Hepatocyte (in vitro differentiated cells): ENCODE measurements around the gene OPCML. TPM values are rescaled to one million over a fixed set of nuclear protein-coding genes. Genes with fewer than 3 reads are reported as not detected.

ENCODE experiments used
- DNase-seq: peaks from one replicate; pipeline ENCODE4 v3.0.0-alpha.2; 2016; ENCODE audit warnings: low spot score
- H2AFZ ChIP-seq: fragments of 200-600 bp; sonication (generic); 2 replicates; pipeline ENCODE4 v1.6.0; 2016; ENCODE audit warnings: antibody characterized with exemption, mild to moderate bottlenecking
- H3K27ac ChIP-seq: fragments of 200-600 bp; sonication (generic); 2 replicates; pipeline ENCODE4 v1.5.1; 2016; ENCODE audit warnings: mild to moderate bottlenecking
- H3K27me3 ChIP-seq: fragments of 200-600 bp; sonication (generic); 2 replicates; pipeline ENCODE4 v1.6.1; 2016
- H3K36me3 ChIP-seq: fragments of 200-600 bp; sonication (generic); replicated peaks from 2 replicates; pipeline ENCODE4 v1.5.1; 2016; ENCODE audit warnings: low read depth; ENCODE audit not compliant: insufficient read depth
- H3K4me1 ChIP-seq: fragments of 200-600 bp; sonication (generic); 2 replicates; pipeline ENCODE4 v1.5.1; 2016; ENCODE audit warnings: mild to moderate bottlenecking, moderate library complexity; ENCODE audit not compliant: insufficient read depth
- H3K4me2 ChIP-seq: fragments of 200-600 bp; sonication (generic); 2 replicates; pipeline ENCODE4 v1.6.0; 2016
- H3K4me3 ChIP-seq: fragments of 200-600 bp; sonication (generic); 2 replicates; pipeline ENCODE4 v1.5.1; 2016; ENCODE audit warnings: mild to moderate bottlenecking
- H3K79me2 ChIP-seq: fragments of 200-600 bp; sonication (generic); 2 replicates; pipeline ENCODE4 v1.6.0; 2017; ENCODE audit warnings: mild to moderate bottlenecking
- H3K9me2 ChIP-seq: fragments of 200-600 bp; sonication (generic); replicated peaks from 2 replicates; pipeline ENCODE4 v1.6.0; 2017; ENCODE audit warnings: mild to moderate bottlenecking; ENCODE audit not compliant: insufficient read depth
- H3K9me3 ChIP-seq: fragments of 200-600 bp; sonication (generic); 2 replicates; pipeline ENCODE4 v1.5.1; 2016; ENCODE audit warnings: low read depth, mild to moderate bottlenecking
- H4K20me1 ChIP-seq: fragments of 200-600 bp; sonication (generic); 2 replicates; pipeline ENCODE4 v1.6.0; 2016; ENCODE audit warnings: mild to moderate bottlenecking; ENCODE audit not compliant: insufficient read depth, poor library complexity, severe bottlenecking
- EZH2 ChIP-seq: fragments of 200-600 bp; sonication (generic); IDR thresholded peaks from 2 replicates; pipeline ENCODE4 v1.6.1; 2016; ENCODE audit warnings: antibody characterized with exemption, mild to moderate bottlenecking, borderline replicate concordance
- EZH2phosphoT487 ChIP-seq: fragments of 200-600 bp; sonication (generic); IDR thresholded peaks from one replicate; pipeline ENCODE4 v1.6.1; 2018; ENCODE audit warnings: antibody characterized with exemption, mild to moderate bottlenecking, low read depth, moderate library complexity; ENCODE audit not compliant: unreplicated experiment, severe bottlenecking
- WGBS: methylation state at CpG from one replicate; pipeline ENCODE4 v1.1.6; 2016; ENCODE audit warnings: low lambda C conversion rate; ENCODE audit errors: missing lambda C conversion rate; 5-methylcytosine and 5-hydroxymethylcytosine counted together
- polyA plus RNA-seq: library from polyadenylated mRNA; unstranded; fragments of >200 nt; fragmentation: Nextera tagmentation; extraction: Ambion mirVana; gene quantifications from 2 replicates; pipeline ENCODE4 v1.2.1, GENCODE V29; 2016
- total RNA-seq: library from RNA; depleted of rRNA; stranded (reverse); fragments of >200 nt; gene quantifications from 2 replicates; pipeline ENCODE4 v1.2.3, GENCODE V29; 2014
- TF ChIP-seq, protein P1 (sequence below): fragments of 200-600 bp; sonication (generic); IDR thresholded peaks from 2 replicates; pipeline ENCODE4 v1.5.1; 2016; ENCODE audit warnings: antibody characterized with exemption, mild to moderate bottlenecking; ENCODE audit not compliant: poor library complexity

OPCML gene
- total and polyA plus RNA-seq, 2 experiments from 2014 or later: 0.37 to 0.98 TPM

DNA sequence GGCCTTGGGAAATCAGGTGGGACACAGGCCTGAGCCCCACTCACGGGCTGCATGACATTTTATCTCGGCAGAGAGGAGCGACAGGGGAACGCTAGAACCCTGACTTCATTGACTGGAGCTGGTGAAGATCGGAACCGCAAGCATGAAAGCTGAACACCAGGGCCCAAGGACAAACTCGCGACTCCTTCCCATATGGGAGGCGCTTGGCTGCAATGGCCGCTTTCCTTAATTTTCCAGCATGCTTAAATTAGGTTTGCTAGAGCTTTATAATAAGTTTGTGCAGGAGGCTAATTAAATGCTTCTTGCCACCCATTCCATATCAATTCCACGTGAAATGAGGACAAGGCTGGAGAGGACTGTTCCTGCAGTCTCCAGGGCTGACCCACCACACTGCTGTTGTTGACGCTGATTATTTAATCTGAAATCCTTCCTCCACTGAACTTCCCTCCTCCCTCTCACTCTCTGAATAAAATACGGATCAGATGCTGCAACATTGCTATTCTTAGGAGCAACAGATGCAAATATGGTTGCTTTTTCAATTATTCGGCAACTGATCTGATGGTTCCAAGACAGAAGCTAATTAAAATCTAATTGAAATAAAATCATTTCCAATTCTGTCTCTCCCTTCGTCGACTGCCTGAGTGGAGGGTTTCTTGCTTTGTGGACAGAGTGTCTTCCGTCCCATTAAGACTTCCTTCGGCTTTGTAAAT lies 692.9 kb downstream of the OPCML start:
- Histone ChIP-seq H3K27ac (no peak overlapping the region), H3K4me3 (no peak overlapping the region), H3K9me2 (no peaks in the 10 kb centered on the region), H3K36me3 (no peaks in the 10 kb centered on the region), H3K27me3 (no peaks in the 10 kb centered on the region), H3K4me1 (no peaks in the 10 kb centered on the region), H3K9me3 (no peaks in the 10 kb centered on the region), H4K20me1 (no peaks in the 10 kb centered on the region), H3K4me2 (no peak overlapping the region), H2AFZ (no peak overlapping the region), H3K79me2 (no peaks in the 10 kb centered on the region)
- no peak for TF ChIP-seq EZH2phosphoT487
- TF ChIP-seq, protein P1, sequence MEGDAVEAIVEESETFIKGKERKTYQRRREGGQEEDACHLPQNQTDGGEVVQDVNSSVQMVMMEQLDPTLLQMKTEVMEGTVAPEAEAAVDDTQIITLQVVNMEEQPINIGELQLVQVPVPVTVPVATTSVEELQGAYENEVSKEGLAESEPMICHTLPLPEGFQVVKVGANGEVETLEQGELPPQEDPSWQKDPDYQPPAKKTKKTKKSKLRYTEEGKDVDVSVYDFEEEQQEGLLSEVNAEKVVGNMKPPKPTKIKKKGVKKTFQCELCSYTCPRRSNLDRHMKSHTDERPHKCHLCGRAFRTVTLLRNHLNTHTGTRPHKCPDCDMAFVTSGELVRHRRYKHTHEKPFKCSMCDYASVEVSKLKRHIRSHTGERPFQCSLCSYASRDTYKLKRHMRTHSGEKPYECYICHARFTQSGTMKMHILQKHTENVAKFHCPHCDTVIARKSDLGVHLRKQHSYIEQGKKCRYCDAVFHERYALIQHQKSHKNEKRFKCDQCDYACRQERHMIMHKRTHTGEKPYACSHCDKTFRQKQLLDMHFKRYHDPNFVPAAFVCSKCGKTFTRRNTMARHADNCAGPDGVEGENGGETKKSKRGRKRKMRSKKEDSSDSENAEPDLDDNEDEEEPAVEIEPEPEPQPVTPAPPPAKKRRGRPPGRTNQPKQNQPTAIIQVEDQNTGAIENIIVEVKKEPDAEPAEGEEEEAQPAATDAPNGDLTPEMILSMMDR: no peak
- 93% methylated on average over 18 of the region's 18 CpGs for WGBS
- no peak for DNase-seq

DNA sequence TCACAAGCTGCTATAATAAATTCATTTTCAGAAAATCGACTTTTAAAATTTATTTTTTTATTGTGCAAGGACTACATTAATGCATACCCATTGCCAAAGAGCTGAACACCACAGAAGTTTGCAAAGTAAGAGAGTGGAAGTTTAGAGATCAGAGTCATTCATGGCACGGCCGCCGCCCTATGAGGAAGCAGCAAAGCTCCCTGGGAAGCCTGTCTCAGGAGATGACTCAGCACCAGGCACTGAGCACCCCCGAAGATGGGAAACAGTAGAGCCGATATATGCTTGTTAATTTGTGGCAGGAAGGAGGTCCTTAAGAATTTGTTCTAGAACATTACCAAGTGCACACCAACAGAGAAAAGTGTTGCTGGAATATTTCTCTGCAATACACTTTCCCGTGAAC lies 693.7 kb downstream of the OPCML start:
- Histone ChIP-seq H3K36me3 (no peaks in the 10 kb centered on the region), H3K9me2 (no peaks in the 10 kb centered on the region), H3K4me1 (no peaks in the 10 kb centered on the region), H3K9me3 (no peaks in the 10 kb centered on the region), H3K27me3 (no peaks in the 10 kb centered on the region), H3K4me3 (no peak overlapping the region), H2AFZ (no peak overlapping the region), H4K20me1 (no peaks in the 10 kb centered on the region), H3K79me2 (no peaks in the 10 kb centered on the region), H3K4me2 (no peak overlapping the region), H3K27ac (no peak overlapping the region)
- TF ChIP-seq EZH2 (no peak), EZH2phosphoT487 (no peak)
- TF ChIP-seq, protein P1: no peak
- peak; percentile 11 for DNase-seq
- 85% methylated on average over 7 of the region's 7 CpGs for WGBS

DNA sequence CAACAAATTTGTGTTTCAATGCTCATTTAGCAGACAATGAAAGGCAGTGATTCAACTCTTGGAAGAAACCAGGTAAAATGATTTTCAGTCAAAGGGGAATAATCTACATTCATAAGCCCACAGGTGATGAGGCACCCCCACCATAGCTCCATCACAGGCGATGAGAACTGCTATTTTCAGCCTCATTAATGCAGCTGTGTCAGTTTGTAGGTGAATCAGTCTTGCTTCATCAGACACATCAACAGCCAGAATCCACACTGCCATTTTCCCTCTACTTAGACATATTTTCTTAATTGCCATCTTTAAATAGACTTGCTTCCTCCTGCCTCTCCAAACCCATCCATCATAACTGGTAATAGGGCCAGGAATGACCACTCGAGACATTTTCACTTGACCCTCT lies 701.0 kb downstream of the OPCML start:
- WGBS: 93% methylated on average over 2 of the region's 2 CpGs
- Histone ChIP-seq H2AFZ (no peak overlapping the region), H3K27me3 (no peaks in the 10 kb centered on the region), H3K4me1 (no peaks in the 10 kb centered on the region), H3K9me2 (no peaks in the 10 kb centered on the region), H3K36me3 (no peaks in the 10 kb centered on the region), H3K4me2 (no peak overlapping the region), H3K79me2 (no peaks in the 10 kb centered on the region), H4K20me1 (no peaks in the 10 kb centered on the region), H3K9me3 (no peaks in the 10 kb centered on the region), H3K27ac (no peak overlapping the region), H3K4me3 (no peak overlapping the region)
- DNase-seq: no peak
- TF ChIP-seq, protein P1: no peak
- TF ChIP-seq EZH2 (no peak), EZH2phosphoT487 (no peak)
